ENCODE measurements around the gene BSN. TPM values are rescaled to one million over a fixed set of nuclear protein-coding genes. Genes with fewer than 3 reads are reported as not detected.

Gene BSN
- total RNA-seq, 1 experiment from 2014 or later = 0.18 TPM

DNA sequence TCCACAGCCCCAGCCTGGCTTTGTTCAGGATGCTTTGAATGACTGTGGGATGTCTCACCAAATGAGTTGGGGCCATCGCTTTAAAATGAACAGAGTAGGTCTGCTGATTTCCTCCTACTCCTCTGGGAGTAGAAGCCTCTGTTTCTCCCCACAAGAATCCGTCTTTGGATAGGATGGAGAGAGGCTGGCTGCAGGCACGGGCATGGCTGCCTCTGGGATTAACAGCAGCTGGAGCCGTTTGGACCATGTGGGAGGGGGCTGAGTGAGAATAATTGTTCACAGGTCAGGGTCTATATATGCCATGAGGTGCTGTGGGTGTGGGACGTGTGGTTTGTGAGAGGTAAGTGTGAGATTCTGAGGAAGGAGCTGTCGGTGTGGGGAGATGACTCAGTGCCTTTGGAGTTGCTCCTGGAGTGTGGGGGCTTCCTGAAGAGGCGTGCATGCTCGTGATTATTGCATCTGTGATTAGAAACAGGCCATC is 71.9 kb downstream of the BSN start:
- DNase-seq (ENCODE audit: low read depth) = peak; percentile 46

DNA sequence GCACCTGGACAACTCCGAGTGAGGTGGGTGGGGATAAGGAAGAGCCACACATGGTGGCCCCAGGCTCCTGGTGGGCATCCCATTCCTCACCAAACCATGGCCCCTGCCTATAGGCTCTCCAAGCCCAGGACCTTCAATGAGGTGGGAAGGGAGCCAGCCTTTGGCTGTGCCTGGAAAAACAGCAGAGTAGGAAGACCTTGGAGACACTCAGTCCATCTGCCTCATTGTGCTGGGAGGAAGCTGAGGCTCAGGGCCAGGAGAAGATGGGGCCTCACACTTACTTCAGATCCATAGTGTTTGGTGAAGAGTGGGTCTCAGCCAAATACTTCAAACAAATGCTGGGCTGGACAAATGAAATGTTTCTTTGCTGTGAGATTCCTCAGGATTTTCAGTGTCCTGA is 72.5 kb downstream of the BSN start:
- no peak for DNase-seq (ENCODE audit: low read depth)

DNA sequence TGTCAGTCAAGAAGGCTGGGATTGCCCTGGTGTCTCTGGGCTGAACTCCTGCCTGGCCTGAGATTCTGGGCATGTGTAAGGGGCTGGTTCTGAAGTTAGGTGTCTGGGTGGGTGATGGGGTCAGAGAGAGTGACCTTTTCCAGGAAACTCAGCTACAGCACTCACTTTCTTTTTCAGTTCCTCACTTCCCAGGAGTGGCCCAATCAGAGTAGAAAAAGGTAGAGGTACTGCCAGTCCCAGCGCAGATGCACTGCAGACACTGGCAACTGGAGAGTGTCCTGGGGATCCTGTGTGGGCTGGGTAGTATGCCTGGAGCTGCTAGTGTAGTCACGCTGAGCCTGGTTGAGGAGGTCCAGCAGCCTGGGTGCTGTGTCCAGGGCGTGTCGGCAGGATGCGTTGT is 73.4 kb downstream of the BSN start:
- no peak for DNase-seq (ENCODE audit: low read depth)

DNA sequence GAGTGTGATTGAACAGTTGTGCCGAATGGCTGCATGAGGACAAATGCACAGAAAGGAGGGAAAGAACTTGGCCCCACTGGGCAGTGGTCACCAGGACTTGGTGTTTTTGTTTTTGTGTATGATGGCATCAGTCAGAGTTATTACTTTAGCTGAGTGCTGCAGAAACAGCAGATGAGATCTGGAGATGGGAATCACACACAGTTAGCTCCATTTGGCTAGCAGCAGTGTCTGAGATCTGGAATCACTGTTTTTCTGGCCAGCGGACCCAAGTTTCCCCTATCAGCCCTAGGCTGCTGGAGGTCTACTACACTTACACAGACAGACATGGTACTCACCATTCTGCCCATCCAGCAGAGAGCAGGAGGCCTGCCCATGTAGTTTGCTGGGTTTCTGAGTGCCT is 74.0 kb downstream of the BSN start:
- DNase-seq (ENCODE audit: low read depth) = no peak

DNA sequence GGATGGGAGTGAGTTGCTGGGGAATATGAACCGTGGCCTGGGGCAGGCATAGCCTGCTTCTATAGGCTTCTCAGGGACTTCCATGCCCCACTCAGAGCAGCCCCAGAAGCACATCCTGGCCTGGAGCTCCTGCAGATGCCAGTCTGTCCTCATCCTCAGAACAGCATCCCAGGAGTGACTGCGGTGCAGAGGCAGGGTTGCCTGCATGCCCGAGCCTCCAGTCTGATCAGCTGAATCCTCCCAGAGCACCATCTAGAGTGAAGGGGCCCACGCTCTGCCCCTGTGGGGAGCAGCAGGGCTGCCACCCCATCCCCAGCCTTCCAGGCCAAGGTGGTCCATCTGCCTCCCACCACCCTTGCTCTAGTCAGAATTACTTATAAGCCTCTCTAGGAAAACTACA is 75.2 kb downstream of the BSN start:
- no peak for DNase-seq (ENCODE audit: low read depth)

DNA sequence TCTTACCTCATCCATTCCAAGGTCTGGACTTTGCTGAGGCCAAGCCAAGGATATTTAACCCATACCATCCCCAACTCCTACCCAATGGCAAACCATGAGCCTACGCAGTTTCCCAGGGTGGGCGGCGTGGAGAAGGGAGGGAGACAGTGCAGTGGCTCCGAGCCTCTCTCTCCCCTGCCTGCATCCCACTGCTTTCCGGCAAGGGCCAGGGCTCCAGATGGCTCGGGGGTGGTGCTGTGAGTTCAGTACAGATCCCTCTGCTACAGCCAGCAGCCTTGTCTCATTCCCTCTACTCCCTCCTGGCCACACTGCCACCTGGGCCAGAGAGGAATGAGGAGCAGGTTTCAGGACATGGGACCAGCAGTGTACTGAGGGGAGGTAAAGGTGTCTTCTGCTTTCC is 75.6 kb downstream of the BSN start:
- no peak for DNase-seq (ENCODE audit: low read depth)

DNA sequence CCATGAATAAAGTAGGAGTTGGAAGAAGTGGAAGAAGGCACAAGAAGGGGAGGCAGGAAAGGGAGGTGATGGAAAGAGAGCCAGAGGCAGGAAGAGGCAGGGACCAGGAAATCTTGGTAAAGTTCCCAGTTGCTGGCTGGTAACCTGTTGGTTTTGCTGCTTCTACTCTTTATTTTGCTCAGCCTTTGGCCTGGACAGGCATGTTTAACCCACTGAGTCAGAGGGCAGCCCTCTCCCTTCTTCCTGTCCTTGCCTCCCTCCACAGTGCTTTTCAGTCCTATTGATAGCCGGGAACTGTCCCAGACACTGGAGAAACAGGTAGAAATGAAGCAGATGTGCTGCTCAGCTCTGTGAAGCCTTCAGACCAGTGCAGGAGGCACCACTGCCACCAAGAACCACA is 76.5 kb downstream of the BSN start:
- DNase-seq (ENCODE audit: low read depth) = peak; percentile 28

DNA sequence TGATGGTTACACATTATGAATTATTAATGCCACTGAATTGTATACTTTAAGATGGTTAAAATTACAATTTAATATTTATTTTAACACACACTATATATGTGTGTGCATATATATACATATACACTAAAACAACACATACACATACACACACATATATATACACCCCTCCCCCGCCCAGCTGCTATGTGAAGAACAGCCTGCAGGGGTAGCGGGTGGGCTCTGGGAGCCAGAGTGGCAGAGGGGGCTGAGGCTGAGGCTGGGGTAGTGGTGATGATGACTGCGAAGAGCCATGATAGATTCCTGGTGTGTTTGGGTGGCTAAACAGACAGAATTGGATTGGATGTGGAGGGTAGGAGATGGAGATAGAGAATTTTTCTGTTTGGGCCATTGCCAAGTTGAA is 80.5 kb downstream of the BSN start:
- DNase-seq (ENCODE audit: low read depth) = no peak

DNA sequence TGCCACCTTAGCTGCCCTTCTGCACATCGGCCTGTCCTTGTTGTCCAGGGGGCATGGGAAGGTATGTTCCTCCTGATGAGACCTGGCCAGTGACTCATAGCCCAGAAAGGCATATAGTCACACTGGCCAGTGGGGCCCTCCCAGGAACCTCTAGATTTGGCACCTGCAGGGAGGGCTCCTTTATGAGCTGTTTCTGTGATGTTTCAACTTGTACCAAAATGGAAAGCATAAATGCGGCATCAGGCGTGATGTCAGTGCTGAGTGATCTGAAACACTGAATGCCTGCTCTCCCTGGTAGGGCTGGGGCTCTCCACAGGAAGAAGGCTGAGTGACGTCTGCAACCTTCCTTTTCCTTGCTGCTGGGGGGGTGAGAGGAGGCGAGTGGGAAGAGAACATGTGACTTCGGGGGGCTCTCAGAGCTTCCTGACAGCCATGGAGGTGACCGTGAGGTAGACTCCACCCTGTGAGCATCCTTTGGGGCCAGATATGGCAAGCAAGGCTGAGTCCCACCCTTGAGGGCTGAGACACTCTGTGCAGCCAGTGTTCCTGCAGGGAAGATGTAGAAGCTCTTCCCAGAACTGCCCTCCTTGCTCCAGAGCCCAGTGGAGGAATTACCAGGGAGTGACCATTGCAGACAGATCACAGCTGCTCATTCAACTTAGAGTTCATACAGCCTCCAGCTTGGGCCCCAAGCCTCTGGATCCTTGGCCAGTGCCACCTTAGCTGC is 82.8 kb downstream of the BSN start:
- no peak for DNase-seq (ENCODE audit: low read depth)

DNA sequence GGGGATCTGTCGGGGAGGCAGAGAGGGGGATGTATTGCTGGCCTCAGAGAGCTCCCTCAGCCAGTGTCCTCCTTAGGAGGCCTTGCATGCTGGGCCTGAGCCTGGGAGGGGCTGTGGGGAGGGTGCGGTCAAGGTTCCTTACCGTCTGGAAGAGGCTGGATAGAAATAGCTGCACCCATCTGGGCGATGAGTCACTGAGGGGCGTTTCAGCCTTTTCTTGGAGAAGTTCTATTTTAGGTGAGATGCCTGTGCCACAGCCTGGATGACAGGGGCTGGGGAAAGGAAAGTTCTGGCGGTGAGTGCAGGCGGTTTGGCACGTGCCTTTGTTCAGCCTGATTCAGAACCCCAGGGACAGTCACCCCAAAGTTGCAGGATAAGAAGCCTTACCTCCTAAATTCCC is 84.2 kb downstream of the BSN start:
- peak; percentile 88 for DNase-seq (ENCODE audit: low read depth)

DNA sequence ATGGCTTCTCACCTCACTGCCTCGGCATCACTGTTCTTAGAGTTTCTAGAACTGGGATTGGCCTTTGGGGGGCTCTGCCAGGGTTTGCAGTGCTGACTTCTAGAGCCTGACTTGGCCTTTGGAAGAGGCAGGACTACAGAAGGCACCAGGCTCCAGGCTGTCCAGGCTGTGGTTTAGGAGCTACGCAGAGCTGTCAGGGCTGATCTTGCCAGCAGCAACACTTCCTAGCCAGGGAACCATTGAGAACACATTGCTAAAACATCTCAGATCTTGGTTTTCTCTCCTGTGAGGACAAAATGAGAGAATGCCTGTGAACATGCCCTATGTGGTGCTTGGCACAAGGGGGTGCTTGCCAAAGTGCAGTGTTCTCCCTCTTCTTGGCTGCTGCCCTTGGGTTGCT is 85.3 kb downstream of the BSN start:
- no peak for DNase-seq (ENCODE audit: low read depth)

DNA sequence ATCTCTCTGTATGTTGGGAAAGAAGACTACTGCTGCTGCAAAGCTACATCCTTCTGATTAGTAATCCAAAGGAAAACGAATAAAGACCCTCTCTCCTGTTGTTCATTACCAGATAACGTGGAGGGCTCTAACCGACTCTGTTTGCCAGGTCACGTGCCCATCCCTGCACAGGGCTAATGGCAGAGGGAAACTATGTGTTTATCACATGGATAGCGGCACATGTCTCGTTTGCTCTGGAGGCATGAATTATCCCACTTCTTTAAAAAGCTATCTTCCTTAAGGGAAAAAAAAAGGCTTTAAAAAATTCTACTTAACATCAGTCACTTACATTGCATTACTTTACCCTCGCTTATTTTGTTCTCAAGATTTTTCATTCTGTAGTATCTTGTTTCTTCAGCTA is 87.0 kb downstream of the BSN start:
- no peak for DNase-seq (ENCODE audit: low read depth)

DNA sequence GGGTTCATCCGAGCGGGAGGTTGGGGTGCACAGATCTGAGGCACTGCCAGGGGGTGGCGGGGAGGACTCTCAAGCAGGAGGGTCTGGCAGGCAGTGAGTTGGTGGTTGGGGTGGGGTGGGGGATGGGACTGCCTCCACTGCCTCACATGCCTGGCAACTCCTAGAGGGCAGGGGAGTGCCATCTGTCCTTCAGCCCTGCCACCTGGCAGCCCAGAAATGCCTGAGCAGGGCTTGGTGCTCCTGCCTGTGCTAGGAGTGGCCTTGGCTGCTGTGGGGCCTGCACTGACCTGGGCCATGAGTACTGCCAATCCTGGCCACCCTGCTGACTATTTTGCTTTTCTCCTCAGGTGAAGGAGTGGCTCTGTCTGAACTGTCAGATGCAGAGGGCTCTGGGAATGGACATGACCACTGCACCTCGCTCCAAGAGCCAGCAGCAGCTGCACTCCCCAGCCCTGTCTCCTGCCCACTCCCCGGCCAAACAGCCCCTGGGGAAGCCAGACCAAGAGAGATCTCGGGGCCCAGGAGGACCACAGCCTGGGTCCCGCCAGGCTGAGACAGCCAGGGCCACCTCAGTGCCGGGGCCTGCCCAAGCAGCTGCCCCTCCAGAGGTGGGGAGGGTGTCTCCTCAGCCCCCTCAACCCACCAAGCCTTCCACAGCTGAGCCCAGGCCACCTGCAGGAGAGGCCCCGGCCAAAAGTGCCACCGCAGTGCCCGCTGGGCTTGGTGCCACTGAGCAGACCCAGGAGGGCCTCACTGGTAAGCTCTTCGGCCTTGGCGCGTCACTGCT is 87.8 kb downstream of the BSN start:
- no peak for DNase-seq (ENCODE audit: low read depth)

DNA sequence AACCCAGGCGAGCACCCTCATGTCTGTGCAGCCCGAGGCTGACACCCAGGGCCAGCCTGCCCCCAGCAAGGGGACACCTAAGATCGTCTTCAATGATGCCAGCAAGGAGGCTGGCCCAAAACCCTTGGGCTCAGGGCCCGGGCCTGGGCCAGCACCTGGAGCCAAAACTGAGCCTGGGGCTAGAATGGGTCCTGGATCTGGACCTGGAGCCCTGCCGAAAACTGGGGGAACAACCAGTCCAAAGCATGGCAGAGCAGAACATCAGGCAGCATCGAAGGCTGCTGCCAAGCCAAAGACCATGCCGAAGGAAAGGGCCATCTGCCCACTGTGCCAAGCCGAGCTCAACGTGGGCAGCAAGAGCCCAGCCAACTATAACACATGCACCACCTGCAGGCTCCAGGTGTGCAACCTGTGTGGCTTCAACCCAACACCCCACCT is 88.5 kb downstream of the BSN start:
- no peak for DNase-seq (ENCODE audit: low read depth)

DNA sequence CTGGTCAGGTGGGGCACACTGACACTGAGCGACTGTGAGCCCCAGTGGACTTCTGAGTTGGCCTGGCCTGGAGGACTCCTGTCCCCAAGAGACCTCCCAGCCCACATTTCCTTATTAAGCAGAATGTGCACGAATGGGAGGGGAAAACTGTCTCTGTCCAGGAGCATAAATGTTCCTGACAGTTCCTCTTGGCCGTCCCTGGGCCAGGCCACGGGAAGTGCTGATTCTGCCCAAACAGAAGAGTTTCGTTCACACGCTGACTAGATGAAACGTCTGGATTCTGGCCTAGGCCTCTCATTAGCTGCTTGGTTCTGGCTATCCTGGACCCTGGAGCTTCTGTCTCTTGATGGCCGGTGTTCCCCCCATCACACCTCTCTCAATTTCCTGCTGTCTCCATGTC is 90.4 kb downstream of the BSN start:
- DNase-seq (ENCODE audit: low read depth) = no peak

DNA sequence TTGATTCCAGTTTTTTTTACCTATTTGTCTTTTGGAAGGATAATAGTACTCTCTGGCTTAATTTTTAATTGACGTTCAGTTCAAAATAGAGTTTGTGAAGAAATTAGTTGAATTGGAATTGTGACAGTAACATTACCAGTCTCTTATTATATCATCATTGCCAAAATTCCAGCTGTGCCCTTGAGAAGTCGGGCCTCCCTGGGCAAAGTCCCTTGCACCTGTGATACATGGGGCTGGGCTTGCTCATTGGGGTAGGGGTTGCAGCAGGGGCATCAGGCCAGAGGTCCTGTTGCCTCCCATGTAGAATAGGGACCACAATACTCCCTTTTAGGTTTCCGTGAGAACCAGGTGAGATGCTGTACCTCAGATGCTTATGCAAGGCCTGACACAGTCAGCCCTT is 92.0 kb downstream of the BSN start:
- DNase-seq (ENCODE audit: low read depth) = no peak

DNA sequence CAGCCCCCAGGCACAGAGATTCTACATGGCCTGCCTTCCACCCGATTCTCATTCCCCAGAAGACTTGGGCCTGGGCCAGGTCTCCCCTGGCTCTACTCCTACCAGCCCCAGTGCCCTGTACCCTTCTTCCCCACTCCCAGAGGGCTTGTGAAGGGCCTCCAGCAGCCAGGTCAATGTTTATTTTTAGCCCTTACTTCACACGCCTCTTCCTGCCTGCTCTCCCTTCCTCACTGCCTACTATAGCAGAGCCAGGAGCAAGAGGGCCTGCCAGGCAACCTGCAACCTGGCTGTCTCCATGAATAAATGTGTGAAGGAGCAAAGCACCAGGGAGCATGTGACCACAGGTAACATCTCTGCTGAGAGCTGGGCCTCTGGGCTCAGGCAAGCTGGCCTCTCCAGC is 93.5 kb downstream of the BSN start:
- peak; percentile 17 for DNase-seq (ENCODE audit: low read depth)

DNA sequence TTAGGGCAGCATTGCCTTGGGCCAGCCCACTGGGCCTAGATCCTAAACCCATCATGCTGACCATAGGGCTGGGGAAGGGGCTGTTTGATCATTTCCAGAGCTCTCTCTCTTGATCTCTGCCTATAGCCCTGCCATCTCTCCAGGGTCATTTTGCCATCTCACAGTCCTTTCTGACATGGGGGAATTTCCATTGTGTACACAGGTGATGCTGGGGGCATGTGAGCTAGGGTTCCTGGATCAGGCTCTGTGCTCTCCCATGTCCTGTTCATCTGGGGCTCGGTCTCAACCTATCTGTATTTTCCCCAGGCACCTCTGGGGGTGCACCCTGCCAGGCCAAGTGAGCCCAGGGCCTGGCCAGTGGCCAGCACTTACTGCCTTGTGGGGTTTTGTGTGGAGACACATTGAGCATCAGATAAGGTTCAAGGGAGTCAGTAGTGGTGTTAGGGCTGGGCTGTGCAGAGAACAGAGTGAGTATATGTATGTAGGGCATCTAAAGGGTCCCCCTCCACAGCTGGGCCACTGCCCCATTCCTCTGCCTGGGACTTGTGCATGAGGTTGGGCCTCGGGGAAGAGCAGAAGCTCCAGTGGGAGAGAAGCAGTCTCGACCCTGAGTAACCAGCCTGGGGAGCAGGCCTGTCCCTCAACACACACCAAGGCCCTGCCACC is 94.2 kb downstream of the BSN start:
- DNase-seq (ENCODE audit: low read depth) = no peak

DNA sequence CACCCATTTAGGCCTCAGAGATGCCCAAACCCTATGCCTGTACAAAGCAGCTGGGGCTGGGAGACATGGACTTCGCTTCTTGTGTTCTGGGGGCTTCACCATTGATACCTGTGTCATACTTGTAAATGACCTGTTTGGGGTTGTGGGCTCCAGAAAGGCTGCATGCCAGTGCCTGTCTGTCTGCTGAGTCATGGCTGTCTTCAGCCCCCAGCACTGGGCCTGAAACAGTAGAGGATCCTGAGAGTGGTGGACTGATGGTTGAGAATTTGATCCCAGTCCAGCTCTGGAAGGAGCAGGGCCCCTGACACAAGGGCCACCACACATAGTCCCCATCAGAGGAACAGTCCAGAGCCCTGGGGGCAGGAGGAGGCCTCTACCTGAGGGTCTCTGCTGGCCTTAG is 95.3 kb downstream of the BSN start:
- peak; percentile 17 for DNase-seq (ENCODE audit: low read depth)

DNA sequence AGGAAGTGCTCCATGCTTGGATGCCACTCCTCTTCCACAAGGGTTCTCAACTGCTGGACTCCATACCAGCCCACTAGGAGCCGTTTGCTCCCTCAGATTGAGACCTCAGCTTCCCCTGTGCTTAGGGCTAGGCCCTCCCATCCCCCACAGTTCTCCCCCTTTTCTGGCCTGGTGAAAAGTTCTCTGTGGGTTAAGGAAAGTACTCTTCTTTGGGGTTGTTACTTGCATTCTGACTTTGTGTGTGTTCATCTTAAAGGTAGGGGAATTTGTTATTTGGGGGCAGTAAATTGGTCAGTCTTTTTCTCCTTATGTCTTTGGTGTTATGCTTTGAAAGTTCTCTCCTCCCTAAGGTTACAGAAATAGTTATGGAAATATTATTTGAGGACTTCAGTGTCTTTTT is 95.9 kb downstream of the BSN start:
- no peak for DNase-seq (ENCODE audit: low read depth)

DNA sequence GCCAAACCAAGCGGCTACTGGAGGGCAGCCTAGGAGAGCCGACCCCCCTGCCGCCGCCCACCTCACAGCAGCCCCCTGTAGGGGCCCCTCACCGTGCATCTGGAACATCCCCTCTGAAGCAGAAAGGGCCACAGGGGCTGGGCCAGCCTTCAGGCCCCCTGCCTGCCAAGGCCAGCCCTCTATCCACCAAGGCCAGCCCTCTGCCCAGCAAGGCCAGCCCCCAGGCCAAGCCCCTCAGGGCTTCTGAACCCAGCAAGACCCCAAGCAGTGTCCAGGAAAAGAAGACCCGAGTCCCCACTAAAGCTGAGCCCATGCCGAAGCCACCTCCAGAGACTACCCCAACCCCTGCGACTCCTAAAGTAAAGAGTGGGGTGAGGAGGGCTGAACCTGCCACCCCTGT is 96.4 kb downstream of the BSN start:
- no peak for DNase-seq (ENCODE audit: low read depth)

DNA sequence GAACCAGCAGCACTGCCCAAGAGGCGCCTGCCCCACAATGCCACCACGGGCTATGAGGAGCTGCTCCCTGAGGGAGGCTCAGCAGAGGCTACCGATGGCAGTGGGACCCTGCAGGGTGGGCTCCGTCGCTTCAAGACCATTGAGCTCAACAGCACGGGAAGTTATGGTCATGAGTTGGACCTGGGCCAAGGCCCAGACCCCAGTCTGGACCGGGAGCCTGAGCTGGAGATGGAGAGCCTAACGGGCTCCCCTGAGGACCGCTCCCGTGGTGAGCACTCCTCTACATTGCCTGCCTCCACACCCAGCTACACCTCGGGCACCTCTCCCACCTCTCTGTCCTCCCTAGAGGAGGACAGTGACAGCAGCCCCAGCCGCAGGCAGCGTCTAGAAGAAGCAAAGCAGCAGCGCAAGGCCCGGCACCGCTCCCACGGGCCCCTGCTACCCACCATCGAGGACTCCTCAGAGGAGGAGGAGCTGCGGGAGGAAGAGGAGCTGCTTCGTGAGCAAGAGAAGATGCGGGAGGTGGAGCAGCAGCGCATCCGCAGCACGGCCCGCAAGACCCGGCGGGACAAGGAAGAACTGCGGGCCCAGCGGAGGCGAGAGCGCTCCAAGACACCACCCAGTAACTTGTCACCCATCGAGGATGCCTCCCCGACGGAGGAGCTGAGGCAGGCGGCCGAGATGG is 98.1 kb downstream of the BSN start:
- DNase-seq (ENCODE audit: low read depth) = no peak

Data from HT1080 (cell line).